AG04450 (cell line): Measurements from ENCODE around the gene CENPF. TPM values are rescaled to one million over a fixed set of nuclear protein-coding genes. Genes with fewer than 3 reads are reported as not detected.

ENCODE experiments used
- CTCF ChIA-PET: fragments of 300-600, 350-600 bp; formaldehyde crosslinking; extraction: SDS; loops from one replicate; lab custom pipeline; 2022; ENCODE audit warnings: antibody characterized with exemption, inconsistent platforms; lab: Charles Lee
- POLR2A ChIA-PET: fragments of 350-600 bp; formaldehyde crosslinking; extraction: SDS; loops from one replicate; lab custom pipeline; 2021; ENCODE audit warnings: antibody characterized with exemption, inconsistent platforms; lab: Yijun Ruan, JAX
- DNase-seq: peaks from one replicate; pipeline ENCODE4 v3.0.0-alpha.2; 2011; ENCODE audit warnings: low read depth, low spot score
- H3K27ac ChIP-seq: one replicate; pipeline ENCODE4 v1.5.1; 2012; ENCODE audit warnings: low read depth, low read length, control low read depth
- H3K27me3 ChIP-seq: one replicate; pipeline ENCODE4 v1.6.0; 2012; ENCODE audit warnings: low read length; ENCODE audit not compliant: control insufficient read depth, insufficient read depth
- H3K4me3 ChIP-seq: 2 replicates; pipeline ENCODE4 v1.5.1; 2011; ENCODE audit warnings: mild to moderate bottlenecking, low read depth, low read length, control low read depth
- H3K9me3 ChIP-seq: 2 replicates; pipeline ENCODE4 v1.5.1; 2012; ENCODE audit warnings: low read length; ENCODE audit not compliant: control insufficient read depth, insufficient read depth
- polyA plus RNA-seq: library from polyadenylated mRNA; depleted of rRNA; stranded (reverse); fragments of >200 nt; gene quantifications from 2 replicates; pipeline ENCODE4 v1.2.3, GENCODE V29; 2011
- TF ChIP-seq, protein P1 (sequence below): IDR thresholded peaks from 2 replicates; pipeline ENCODE4 v1.5.1; 2011; ENCODE audit warnings: low read depth, low read length, control low read depth, inconsistent platforms

CENPF gene
- polyA plus RNA-seq, 1 experiment, result 17.5 TPM

- CTCF ChIA-PET, result no interaction called here
- no peak overlapping the region for H3K27ac ChIP-seq
- H3K9me3 ChIP-seq, result no peaks in the 10 kb centered on the region
- POLR2A ChIA-PET, result no interaction called here
- no peak overlapping the region for H3K4me3 ChIP-seq
- no peak for DNase-seq
- TF ChIP-seq, protein P1, sequence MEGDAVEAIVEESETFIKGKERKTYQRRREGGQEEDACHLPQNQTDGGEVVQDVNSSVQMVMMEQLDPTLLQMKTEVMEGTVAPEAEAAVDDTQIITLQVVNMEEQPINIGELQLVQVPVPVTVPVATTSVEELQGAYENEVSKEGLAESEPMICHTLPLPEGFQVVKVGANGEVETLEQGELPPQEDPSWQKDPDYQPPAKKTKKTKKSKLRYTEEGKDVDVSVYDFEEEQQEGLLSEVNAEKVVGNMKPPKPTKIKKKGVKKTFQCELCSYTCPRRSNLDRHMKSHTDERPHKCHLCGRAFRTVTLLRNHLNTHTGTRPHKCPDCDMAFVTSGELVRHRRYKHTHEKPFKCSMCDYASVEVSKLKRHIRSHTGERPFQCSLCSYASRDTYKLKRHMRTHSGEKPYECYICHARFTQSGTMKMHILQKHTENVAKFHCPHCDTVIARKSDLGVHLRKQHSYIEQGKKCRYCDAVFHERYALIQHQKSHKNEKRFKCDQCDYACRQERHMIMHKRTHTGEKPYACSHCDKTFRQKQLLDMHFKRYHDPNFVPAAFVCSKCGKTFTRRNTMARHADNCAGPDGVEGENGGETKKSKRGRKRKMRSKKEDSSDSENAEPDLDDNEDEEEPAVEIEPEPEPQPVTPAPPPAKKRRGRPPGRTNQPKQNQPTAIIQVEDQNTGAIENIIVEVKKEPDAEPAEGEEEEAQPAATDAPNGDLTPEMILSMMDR, result no peak
- no peaks in the 10 kb centered on the region for H3K27me3 ChIP-seq
Observed at GRCh38 chr1:214688891-214689290, 85.9 kb downstream of the CENPF start.

DNA sequence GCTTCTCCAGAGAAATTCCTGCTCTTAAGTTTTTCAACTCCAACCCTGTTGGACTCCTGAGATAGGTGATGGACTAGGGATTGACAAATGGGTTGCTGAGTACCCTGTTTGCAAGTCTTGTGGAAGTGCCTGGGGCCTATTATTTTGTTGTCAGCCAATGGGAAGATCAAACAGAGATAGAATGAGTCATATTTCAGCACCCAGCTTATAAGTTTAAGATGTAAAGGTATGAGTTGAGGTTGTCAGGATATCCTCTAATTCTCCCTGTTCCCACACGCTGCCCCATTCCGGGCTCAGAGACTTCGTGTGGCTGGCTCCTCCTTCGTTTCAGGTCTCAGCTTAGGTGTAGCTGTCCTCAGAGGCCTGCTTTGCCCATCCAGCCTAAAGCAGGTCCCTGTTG, 91.8 kb downstream of the CENPF start:
- Histone ChIP-seq H3K27ac (no peak overlapping the region), H3K9me3 (peaks cover 3% of the 10 kb centered on the region; the same call in 1 of the 2 replicates), H3K27me3 (no peaks in the 10 kb centered on the region), H3K4me3 (no peak overlapping the region)
- TF ChIP-seq, protein P1, result no peak
- ChIA-PET POLR2A (no interaction called here), CTCF (interaction anchor here (0.6 kb wide), 1 partner anchor 13 kb away, joined by 4 read pairs; no protein-coding TSS in a partner anchor)
- no peak for DNase-seq

DNA sequence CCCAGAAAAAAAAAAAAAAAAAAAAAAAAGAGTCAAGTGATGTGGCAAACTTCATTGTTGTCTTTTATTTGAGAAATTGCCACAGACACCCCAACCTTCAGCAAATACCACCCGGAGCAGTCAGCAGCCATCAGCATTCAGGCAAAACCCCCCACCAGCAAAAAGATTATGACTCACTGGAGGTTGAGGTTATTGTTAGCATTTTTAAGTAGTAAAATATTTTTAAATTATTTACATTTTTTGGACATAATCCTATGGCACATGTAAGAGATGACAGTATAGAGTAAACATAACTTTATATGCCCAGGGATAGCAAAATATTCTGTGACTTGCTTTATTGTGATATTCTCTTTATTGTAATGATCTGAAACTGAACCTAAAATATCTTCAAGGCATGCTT, 95.6 kb downstream of the CENPF start:
- no peak overlapping the region for H3K27ac ChIP-seq
- POLR2A ChIA-PET, result interaction anchor here (0.6 to 0.7 kb wide), 3 partner anchors 19 to 325 kb away, joined by 4 to 12 read pairs (median 8); no protein-coding TSS in a partner anchor
- H3K9me3 ChIP-seq, result peaks cover 3% of the 10 kb centered on the region; the same call in 1 of the 2 replicates
- no peaks in the 10 kb centered on the region for H3K27me3 ChIP-seq
- DNase-seq, result no peak
- CTCF ChIA-PET, result interaction anchor here (0.7 kb wide), 1 partner anchor 400 kb away, joined by 8 read pairs; no protein-coding TSS in a partner anchor
- TF ChIP-seq, protein P1, result no peak
- H3K4me3 ChIP-seq, result no peak overlapping the region

- TF ChIP-seq, protein P1, result no peak
- ChIA-PET CTCF (no interaction called here), POLR2A (no interaction called here)
- no peak for DNase-seq
- Histone ChIP-seq H3K27ac (no peak overlapping the region), H3K27me3 (no peaks in the 10 kb centered on the region), H3K9me3 (peaks cover 3% of the 10 kb centered on the region; the same call in 1 of the 2 replicates), H3K4me3 (no peak overlapping the region)
Observed at GRCh38 chr1:214700437-214700836, 97.4 kb downstream of the CENPF start.

DNA sequence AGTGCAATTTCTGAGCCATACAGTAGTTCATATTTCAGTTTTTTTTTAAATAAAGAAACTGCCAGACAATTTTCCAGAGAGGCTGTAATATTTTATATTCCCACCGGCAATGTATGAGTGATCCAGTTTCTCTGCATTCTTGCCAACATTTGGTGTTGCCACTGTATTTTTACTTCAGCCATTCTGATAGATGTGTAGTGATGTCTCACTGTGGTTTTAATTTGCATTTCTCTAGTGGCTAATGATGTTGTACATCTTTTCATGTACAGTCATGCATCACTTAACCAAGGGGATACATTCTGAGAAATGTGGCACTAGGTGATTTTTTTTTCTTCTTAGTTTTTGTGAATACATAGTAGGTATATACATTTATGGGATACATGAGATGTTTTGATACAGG, 99.6 kb downstream of the CENPF start:
- Histone ChIP-seq H3K4me3 (no peak overlapping the region), H3K27me3 (no peaks in the 10 kb centered on the region), H3K9me3 (no peaks in the 10 kb centered on the region), H3K27ac (no peak overlapping the region)
- ChIA-PET CTCF (no interaction called here), POLR2A (no interaction called here)
- no peak for DNase-seq
- TF ChIP-seq, protein P1, result no peak
